Muscle layer of duodenum (tissue), 2 donors: ENCODE results near the gene OLFM1.
A peak's percentile ranks its signal among the peaks of the same experiment; 100 is the strongest.

ENCODE experiments used
- H3K27ac ChIP-seq: one replicate; pipeline ENCODE4 v1.7.0; 2013; ENCODE audit warnings: mild to moderate bottlenecking, low read length
- H3K27me3 ChIP-seq: one replicate; pipeline ENCODE4 v1.7.0; 2013; ENCODE audit warnings: low read depth, mild to moderate bottlenecking, control low read depth, low read length
- H3K36me3 ChIP-seq, 2 donors: one replicate each; pipeline ENCODE4 v1.7.0; 2013; ENCODE audit warnings: low read length in 2 of 2, control low read depth in 1 of 2, mild to moderate bottlenecking in 1 of 2; ENCODE audit not compliant: insufficient read depth in 2 of 2, control insufficient read depth in 1 of 2
- H3K4me1 ChIP-seq, 2 donors: one replicate each; pipeline ENCODE4 v1.7.0; 2013; ENCODE audit warnings: low read length in 2 of 2, mild to moderate bottlenecking in 2 of 2, control low read depth in 1 of 2, moderate library complexity in 1 of 2; ENCODE audit not compliant: insufficient read depth in 2 of 2, control insufficient read depth in 1 of 2
- H3K4me3 ChIP-seq, 2 donors: one replicate each; pipeline ENCODE4 v1.7.0; 2013; ENCODE audit warnings: low read length in 2 of 2, low read depth in 1 of 2, mild to moderate bottlenecking in 1 of 2
- H3K9me3 ChIP-seq, 2 donors: one replicate each; pipeline ENCODE4 v1.7.0; 2013; ENCODE audit warnings: low read length in 2 of 2, control low read depth in 1 of 2, mild to moderate bottlenecking in 1 of 2; ENCODE audit not compliant: control insufficient read depth in 1 of 2
- donor health status: healthy.

The OLFM1 gene

GRCh38 chr9:135073081-135073740, 14.3 kb upstream of the OLFM1 start:
- Histone ChIP-seq H3K27ac (no peak overlapping the region), H3K36me3 (no peaks in the 10 kb centered on the region), H3K9me3 (no peaks in the 10 kb centered on the region), H3K27me3 (no peaks in the 10 kb centered on the region), H3K4me1 (peaks cover 0 to 16% of the 10 kb centered on the region in 2 donors), H3K4me3 (no peak overlapping the region)

- Histone ChIP-seq H3K4me1 (peaks cover 0 to 16% of the 10 kb centered on the region in 2 donors), H3K4me3 (no peak overlapping the region), H3K36me3 (no peaks in the 10 kb centered on the region), H3K9me3 (no peaks in the 10 kb centered on the region), H3K27ac (no peak overlapping the region), H3K27me3 (no peaks in the 10 kb centered on the region)
Observed at GRCh38 chr9:135073741-135074305, 13.6 kb upstream of the OLFM1 start.

- Histone ChIP-seq H3K27me3 (no peaks in the 10 kb centered on the region), H3K36me3 (no peaks in the 10 kb centered on the region), H3K4me1 (peaks cover 0 to 16% of the 10 kb centered on the region in 2 donors), H3K9me3 (no peaks in the 10 kb centered on the region), H3K27ac (no peak overlapping the region), H3K4me3 (peak overlapping the region; percentile 39 to 72)
Observed at GRCh38 chr9:135074354-135075233, 12.9 kb upstream of the OLFM1 start.

GRCh38 chr9:135075234-135076142, 12.0 kb upstream of the OLFM1 start:
- no peaks in the 10 kb centered on the region for H3K9me3 ChIP-seq

GRCh38 chr9:135076143-135076875, 11.2 kb upstream of the OLFM1 start:
- Histone ChIP-seq H3K27ac (no peak overlapping the region), H3K9me3 (no peaks in the 10 kb centered on the region), H3K4me3 (peak overlapping the region; percentile 11 to 72), H3K36me3 (no peaks in the 10 kb centered on the region), H3K27me3 (no peaks in the 10 kb centered on the region), H3K4me1 (peaks cover 0 to 16% of the 10 kb centered on the region in 2 donors)

More at GRCh38 chr9:135075234-135076142, 12.0 kb upstream of the OLFM1 start:
- H3K4me1 ChIP-seq, result peaks cover 0 to 16% of the 10 kb centered on the region in 2 donors
- peak overlapping the region; percentile 39 to 72 for H3K4me3 ChIP-seq
- H3K36me3 ChIP-seq, result no peaks in the 10 kb centered on the region
- no peak overlapping the region for H3K27ac ChIP-seq
- H3K27me3 ChIP-seq, result no peaks in the 10 kb centered on the region

GRCh38 chr9:135076876-135077430, 10.5 kb upstream of the OLFM1 start:
- no peaks in the 10 kb centered on the region for H3K36me3 ChIP-seq
- no peaks in the 10 kb centered on the region for H3K27me3 ChIP-seq
- no peak overlapping the region for H3K27ac ChIP-seq
- H3K9me3 ChIP-seq, result no peaks in the 10 kb centered on the region
- peak overlapping the region in 1 of 2 donors; percentile 72 for H3K4me3 ChIP-seq
- peaks cover 0 to 16% of the 10 kb centered on the region in 2 donors for H3K4me1 ChIP-seq

GRCh38 chr9:135077497-135078200, 9.8 kb upstream of the OLFM1 start:
- Histone ChIP-seq H3K36me3 (no peaks in the 10 kb centered on the region), H3K27ac (no peak overlapping the region), H3K9me3 (no peaks in the 10 kb centered on the region), H3K4me1 (peaks cover 0 to 16% of the 10 kb centered on the region in 2 donors), H3K4me3 (no peak overlapping the region), H3K27me3 (no peaks in the 10 kb centered on the region)

GRCh38 chr9:135078361-135078821, 9.1 kb upstream of the OLFM1 start:
- Histone ChIP-seq H3K4me1 (peaks cover 0 to 16% of the 10 kb centered on the region in 2 donors), H3K36me3 (no peaks in the 10 kb centered on the region), H3K27ac (no peak overlapping the region), H3K9me3 (no peaks in the 10 kb centered on the region), H3K27me3 (no peaks in the 10 kb centered on the region), H3K4me3 (no peak overlapping the region)

GRCh38 chr9:135079018-135079417, 8.4 kb upstream of the OLFM1 start:
- H3K36me3 ChIP-seq, result no peaks in the 10 kb centered on the region
- peaks cover 0 to 16% of the 10 kb centered on the region in 2 donors for H3K4me1 ChIP-seq
- H3K27ac ChIP-seq, result no peak overlapping the region
- H3K4me3 ChIP-seq, result no peak overlapping the region
- H3K9me3 ChIP-seq, result no peaks in the 10 kb centered on the region
- H3K27me3 ChIP-seq, result no peaks in the 10 kb centered on the region
